AG04450 (cell line): ENCODE measurements around the gene TLE7. TPM values are rescaled to one million over a fixed set of nuclear protein-coding genes. Genes with fewer than 3 reads are reported as not detected.

Experiments used
- CTCF ChIA-PET: fragments of 300-600, 350-600 bp; formaldehyde crosslinking; extraction: SDS; loops from one replicate; lab custom pipeline; 2022; ENCODE audit warnings: antibody characterized with exemption, inconsistent platforms; lab: Charles Lee
- POLR2A ChIA-PET: fragments of 350-600 bp; formaldehyde crosslinking; extraction: SDS; loops from one replicate; lab custom pipeline; 2021; ENCODE audit warnings: antibody characterized with exemption, inconsistent platforms; lab: Yijun Ruan, JAX
- DNase-seq: peaks from one replicate; pipeline ENCODE4 v3.0.0-alpha.2; 2011; ENCODE audit warnings: low read depth, low spot score
- H3K27ac ChIP-seq: one replicate; pipeline ENCODE4 v1.5.1; 2012; ENCODE audit warnings: low read depth, low read length, control low read depth
- H3K27me3 ChIP-seq: one replicate; pipeline ENCODE4 v1.6.0; 2012; ENCODE audit warnings: low read length; ENCODE audit not compliant: control insufficient read depth, insufficient read depth
- H3K4me3 ChIP-seq: 2 replicates; pipeline ENCODE4 v1.5.1; 2011; ENCODE audit warnings: mild to moderate bottlenecking, low read depth, low read length, control low read depth
- H3K9me3 ChIP-seq: 2 replicates; pipeline ENCODE4 v1.5.1; 2012; ENCODE audit warnings: low read length; ENCODE audit not compliant: control insufficient read depth, insufficient read depth
- polyA plus RNA-seq: library from polyadenylated mRNA; depleted of rRNA; stranded (reverse); fragments of >200 nt; gene quantifications from 2 replicates; pipeline ENCODE4 v1.2.3, GENCODE V29; 2011
- TF ChIP-seq, protein P1 (sequence below): IDR thresholded peaks from 2 replicates; pipeline ENCODE4 v1.5.1; 2011; ENCODE audit warnings: low read depth, low read length, control low read depth, inconsistent platforms

TLE7 gene
- polyA plus RNA-seq, 1 experiment = not detected

DNA sequence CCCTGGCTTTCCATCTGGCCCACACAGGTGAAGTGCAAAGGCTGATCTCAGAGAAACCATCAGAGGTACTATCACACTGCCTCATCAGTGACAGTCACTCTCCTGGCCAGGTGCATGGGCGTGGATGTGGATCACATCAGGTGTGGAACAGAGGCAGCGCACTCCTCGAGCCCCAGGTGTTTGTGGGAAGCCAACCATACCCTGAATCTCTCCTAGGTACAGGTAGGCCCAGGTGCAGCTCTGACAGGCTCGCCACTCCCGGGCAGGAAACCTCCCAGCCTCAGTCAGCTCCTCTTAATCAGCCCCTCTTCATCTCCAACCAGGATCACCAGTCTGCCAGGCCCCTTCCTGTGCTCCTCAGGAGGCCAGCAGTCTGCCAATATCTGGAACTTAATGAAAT lies 31.7 kb downstream of the TLE7 start:
- TF ChIP-seq, protein P1, sequence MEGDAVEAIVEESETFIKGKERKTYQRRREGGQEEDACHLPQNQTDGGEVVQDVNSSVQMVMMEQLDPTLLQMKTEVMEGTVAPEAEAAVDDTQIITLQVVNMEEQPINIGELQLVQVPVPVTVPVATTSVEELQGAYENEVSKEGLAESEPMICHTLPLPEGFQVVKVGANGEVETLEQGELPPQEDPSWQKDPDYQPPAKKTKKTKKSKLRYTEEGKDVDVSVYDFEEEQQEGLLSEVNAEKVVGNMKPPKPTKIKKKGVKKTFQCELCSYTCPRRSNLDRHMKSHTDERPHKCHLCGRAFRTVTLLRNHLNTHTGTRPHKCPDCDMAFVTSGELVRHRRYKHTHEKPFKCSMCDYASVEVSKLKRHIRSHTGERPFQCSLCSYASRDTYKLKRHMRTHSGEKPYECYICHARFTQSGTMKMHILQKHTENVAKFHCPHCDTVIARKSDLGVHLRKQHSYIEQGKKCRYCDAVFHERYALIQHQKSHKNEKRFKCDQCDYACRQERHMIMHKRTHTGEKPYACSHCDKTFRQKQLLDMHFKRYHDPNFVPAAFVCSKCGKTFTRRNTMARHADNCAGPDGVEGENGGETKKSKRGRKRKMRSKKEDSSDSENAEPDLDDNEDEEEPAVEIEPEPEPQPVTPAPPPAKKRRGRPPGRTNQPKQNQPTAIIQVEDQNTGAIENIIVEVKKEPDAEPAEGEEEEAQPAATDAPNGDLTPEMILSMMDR = no peak
- Histone ChIP-seq H3K27ac (no peak overlapping the region), H3K27me3 (peaks cover 21% of the 10 kb centered on the region), H3K4me3 (no peak overlapping the region), H3K9me3 (no peaks in the 10 kb centered on the region; the same call in 1 of the 2 replicates)
- ChIA-PET POLR2A (no interaction called here), CTCF (interaction anchor here (0.6 to 10.8 kb wide), 3 partner anchors 16 to 119 kb away, joined by 3 to 316 read pairs (median 6); no protein-coding TSS in a partner anchor)
- no peak for DNase-seq

- H3K9me3 ChIP-seq = no peaks in the 10 kb centered on the region; the same call in 1 of the 2 replicates
- TF ChIP-seq, protein P1 = no peak
- no peak overlapping the region for H3K4me3 ChIP-seq
- CTCF ChIA-PET = interaction anchor here (0.5 to 10.8 kb wide), 4 partner anchors 88 to 213 kb away, joined by 4 to 316 read pairs (median 5); no protein-coding TSS in a partner anchor
- DNase-seq = no peak
- H3K27me3 ChIP-seq = peaks cover 21% of the 10 kb centered on the region
- POLR2A ChIA-PET = no interaction called here
- no peak overlapping the region for H3K27ac ChIP-seq
Observed at GRCh38 chr16:71409011-71409775, 32.7 kb downstream of the TLE7 start.

- no peak for DNase-seq
- TF ChIP-seq, protein P1 = no peak
- ChIA-PET POLR2A (no interaction called here), CTCF (interaction anchor here (0.5 to 10.8 kb wide), 2 partner anchors 89 to 214 kb away, joined by 4 to 316 read pairs; no protein-coding TSS in a partner anchor)
- Histone ChIP-seq H3K9me3 (no peaks in the 10 kb centered on the region; the same call in 1 of the 2 replicates), H3K27ac (no peak overlapping the region), H3K27me3 (peaks cover 21% of the 10 kb centered on the region), H3K4me3 (no peak overlapping the region)
Observed at GRCh38 chr16:71408536-71408935, 33.3 kb downstream of the TLE7 start.

DNA sequence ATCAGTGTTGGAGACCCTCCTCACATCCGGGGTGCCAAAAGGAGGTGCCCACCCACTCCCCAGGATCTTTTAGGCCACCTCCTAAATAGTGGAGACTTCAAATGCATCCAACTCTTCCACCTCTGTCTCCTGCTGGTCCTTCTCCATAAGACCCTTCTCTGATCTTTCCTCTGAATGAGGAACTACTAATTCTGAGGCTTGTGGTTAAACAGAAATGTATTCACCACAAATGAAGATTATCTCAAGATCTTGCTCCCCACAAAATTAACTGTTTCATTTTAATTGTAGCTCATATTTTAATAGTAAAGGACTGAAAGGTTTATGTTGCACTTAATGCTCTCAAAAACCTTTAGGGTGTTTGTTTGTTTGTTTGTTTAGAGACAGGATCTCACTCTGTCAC lies 34.1 kb downstream of the TLE7 start:
- no peaks in the 10 kb centered on the region; the same call in 1 of the 2 replicates for H3K9me3 ChIP-seq
- peaks cover 21% of the 10 kb centered on the region for H3K27me3 ChIP-seq
- no peak for DNase-seq
- no peak overlapping the region for H3K27ac ChIP-seq
- TF ChIP-seq, protein P1 = no peak
- POLR2A ChIA-PET = no interaction called here
- CTCF ChIA-PET = interaction anchor here (10.8 kb wide), 1 partner anchor 89 kb away, joined by 316 read pairs; no protein-coding TSS in a partner anchor
- H3K4me3 ChIP-seq = no peak overlapping the region

DNA sequence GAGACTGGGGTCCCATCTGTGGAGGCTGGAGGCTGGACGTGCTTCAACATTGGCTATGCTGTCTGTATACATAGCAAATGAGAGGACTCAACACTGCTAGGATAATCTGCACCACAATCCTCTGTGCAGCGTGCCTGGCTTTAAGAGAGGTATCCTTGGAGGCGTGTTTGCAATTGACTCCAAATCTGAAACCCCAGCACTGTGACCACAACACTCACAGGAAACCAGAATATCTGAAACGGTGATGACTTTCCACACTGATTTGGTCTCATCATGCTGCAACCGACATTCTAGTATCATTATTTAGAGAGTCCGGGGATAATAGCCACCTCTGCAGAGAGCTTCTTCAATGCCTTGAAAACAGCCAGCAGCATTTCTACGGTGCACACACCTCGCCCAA lies 35.1 kb downstream of the TLE7 start:
- Histone ChIP-seq H3K27ac (no peak overlapping the region), H3K27me3 (peaks cover 21% of the 10 kb centered on the region), H3K4me3 (no peak overlapping the region), H3K9me3 (no peaks in the 10 kb centered on the region; the same call in 1 of the 2 replicates)
- POLR2A ChIA-PET = no interaction called here
- TF ChIP-seq, protein P1 = no peak
- CTCF ChIA-PET = interaction anchor here (0.6 to 10.8 kb wide), 2 partner anchors 62 to 90 kb away, joined by 3 to 316 read pairs; no protein-coding TSS in a partner anchor
- DNase-seq = no peak
